ENCODE results near the gene ANKRD29. TPM values are rescaled to one million over a fixed set of nuclear protein-coding genes. Genes with fewer than 3 reads are reported as not detected.

Gene ANKRD29
- total RNA-seq, 1 donor from 2014 or later = 3.9 TPM

Other genes starting within 250 kb of the ANKRD29 start
- gene RIOK3, start 209.6 kb downstream of the ANKRD29 start, total RNA-seq = 68.4 TPM
- 18.1 TPM for gene RMC1, start 159.4 kb downstream of the ANKRD29 start, total RNA-seq
- 16.0 TPM for gene NPC1, start 76.4 kb downstream of the ANKRD29 start, total RNA-seq
- gene LAMA3, start 26.5 kb upstream of the ANKRD29 start, total RNA-seq = 3.0 TPM